LNCaP clone FGC (cell line): ENCODE results near the gene IGFLR1.

Experiments used
- DNase-seq: peaks from one replicate; pipeline ENCODE4 v3.0.0-alpha.2; 2011; ENCODE audit warnings: low read depth
- H3K4me3 ChIP-seq: 2 replicates; pipeline ENCODE4 v1.5.1; 2011; ENCODE audit warnings: mild to moderate bottlenecking, low read depth, low read length, control low read depth
- CTCF ChIP-seq: IDR thresholded peaks from 2 replicates; pipeline ENCODE4 v1.5.1; 2012; ENCODE audit warnings: mild to moderate bottlenecking; ENCODE audit not compliant: control insufficient read depth, insufficient read depth; ENCODE audit errors: extremely low read depth

Gene IGFLR1

GRCh38 chr19:35783469-35784434 is 41.5 kb upstream of the IGFLR1 start:
- no peak for DNase-seq
- no peak for TF ChIP-seq CTCF
- no peak overlapping the region for H3K4me3 ChIP-seq

- TF ChIP-seq CTCF: no peak
- no peak overlapping the region for H3K4me3 ChIP-seq
- DNase-seq: no peak
Measured at GRCh38 chr19:35782589-35782988, 40.3 kb upstream of the IGFLR1 start.

GRCh38 chr19:35781650-35782049 is 39.4 kb upstream of the IGFLR1 start:
- no peak for DNase-seq
- no peak overlapping the region for H3K4me3 ChIP-seq
- no peak for TF ChIP-seq CTCF

- no peak overlapping the region for H3K4me3 ChIP-seq
- no peak for TF ChIP-seq CTCF
- DNase-seq: no peak
Measured at GRCh38 chr19:35780717-35781116, 38.5 kb upstream of the IGFLR1 start.

- no peak for DNase-seq
- TF ChIP-seq CTCF: no peak
Measured at GRCh38 chr19:35780058-35780457, 37.8 kb upstream of the IGFLR1 start.

GRCh38 chr19:35779033-35779432 is 36.8 kb upstream of the IGFLR1 start:
- DNase-seq: no peak
- TF ChIP-seq CTCF: no peak
- no peak overlapping the region for H3K4me3 ChIP-seq

More at GRCh38 chr19:35780058-35780457, 37.8 kb upstream of the IGFLR1 start:
- no peak overlapping the region for H3K4me3 ChIP-seq

GRCh38 chr19:35777961-35778360 is 35.7 kb upstream of the IGFLR1 start:
- TF ChIP-seq CTCF: no peak
- H3K4me3 ChIP-seq: no peak overlapping the region
- no peak for DNase-seq
